Thyroid gland (tissue), 4 donors: ENCODE results near the gene DMD. TPM values are rescaled to one million over a fixed set of nuclear protein-coding genes. Genes with fewer than 3 reads are reported as not detected.

ENCODE experiments used
- DNase-seq, 2 donors: peaks; one replicate each; pipeline ENCODE4 v3.0.0-alpha.2; 2019
- H3K27ac ChIP-seq, 3 donors: fragments of 200-600 bp; sonication (generic); 1 replicate in 2 of 3; 2 replicates in 1 of 3; pipeline ENCODE4 v1.5.1; 2016 to 2019; ENCODE audit warnings: mild to moderate bottlenecking in 1 of 3, moderate library complexity in 1 of 3
- H3K27me3 ChIP-seq: fragments of 200-600 bp; sonication (generic); one replicate; pipeline ENCODE4 v1.5.1; 2019
- H3K36me3 ChIP-seq, 2 donors: fragments of 200-600 bp; sonication (generic); one replicate each; pipeline ENCODE4 v1.5.1; 2016 to 2019
- H3K4me1 ChIP-seq, 2 donors: fragments of 200-600 bp; sonication (generic); one replicate each; pipeline ENCODE4 v1.5.1; 2017 to 2019
- H3K4me3 ChIP-seq, 3 donors: fragments of 200-600 bp; sonication (generic); replicated peaks in 1 of 3; 1 replicate in 2 of 3; 2 replicates in 1 of 3; pipeline ENCODE4 v1.5.1; 2016; ENCODE audit warnings: mild to moderate bottlenecking in 1 of 3
- H3K9me3 ChIP-seq: fragments of 200-600 bp; sonication (generic); one replicate; pipeline ENCODE4 v1.5.1; 2017
- POLR2A ChIP-seq, 2 donors: fragments of 450-650 bp; IDR thresholded peaks; one replicate each; pipeline ENCODE4 v1.6.1; 2017; ENCODE audit warnings: antibody characterized with exemption in 2 of 2, mild to moderate bottlenecking in 2 of 2, moderate library complexity in 1 of 2
- WGBS, 2 donors: methylation state at CpG; one replicate each; pipeline ENCODE4 v1.1.5; 2017; 5-methylcytosine and 5-hydroxymethylcytosine counted together
- intact Hi-C: fragments of 100-400 bp; cut with DNase I; formaldehyde crosslinking; loops from one replicate; pipeline ENCODE4 v1.15.1; 2023
- total RNA-seq, 4 donors: library from RNA; depleted of rRNA; stranded (reverse); fragments of >200 nt; gene quantifications; one replicate each; pipeline ENCODE4 v1.2.3, GENCODE V29; 2016
- TF ChIP-seq, protein P1 (sequence below), 6 experiments: fragments of 200-600 bp in 3 of 6; fragments of 450-650 bp in 3 of 6; sonication (generic) in 3 of 6; IDR thresholded peaks; one replicate each; pipeline ENCODE4 v1.5.1; 2016 to 2019; ENCODE audit warnings: antibody characterized with exemption in 6 of 6, mild to moderate bottlenecking in 2 of 6, inconsistent platforms in 1 of 6, moderate library complexity in 1 of 6

The DMD gene
- total RNA-seq, 4 donors from 2014 or later = 16.5 to 24.0 (median 21.7) TPM

DNA sequence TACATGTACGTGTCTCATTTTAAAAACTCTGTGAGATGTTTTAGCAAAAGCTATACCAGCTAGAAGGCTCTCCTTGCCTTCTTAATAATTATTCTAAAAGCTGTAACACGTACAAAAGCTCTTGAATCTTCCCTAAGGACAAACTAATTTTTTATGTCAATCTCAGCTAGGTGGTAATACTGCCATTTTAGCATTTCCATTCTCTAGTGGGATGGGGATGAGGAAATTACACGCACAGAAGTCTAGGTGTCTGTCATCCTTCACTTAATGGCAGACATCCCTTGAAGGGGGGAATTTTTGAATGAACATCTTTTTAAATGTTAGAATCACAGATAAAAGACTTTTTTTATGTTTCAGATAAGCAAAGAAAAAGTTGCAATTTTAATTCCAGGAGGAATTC is 569.1 kb downstream of the DMD start:
- WGBS, 2 donors = 83 to 84% methylated on average over 3 of the region's 3 CpGs
- no peaks in the 10 kb centered on the region for H3K36me3 ChIP-seq
- H3K27ac ChIP-seq = no peak overlapping the region
- no peaks in the 10 kb centered on the region for H3K4me1 ChIP-seq
- DNase-seq = no peak
- no peak overlapping the region for H3K4me3 ChIP-seq
- no peak for TF ChIP-seq POLR2A (IDR thresholded peaks at IDR 0.05)
- TF ChIP-seq, protein P1, sequence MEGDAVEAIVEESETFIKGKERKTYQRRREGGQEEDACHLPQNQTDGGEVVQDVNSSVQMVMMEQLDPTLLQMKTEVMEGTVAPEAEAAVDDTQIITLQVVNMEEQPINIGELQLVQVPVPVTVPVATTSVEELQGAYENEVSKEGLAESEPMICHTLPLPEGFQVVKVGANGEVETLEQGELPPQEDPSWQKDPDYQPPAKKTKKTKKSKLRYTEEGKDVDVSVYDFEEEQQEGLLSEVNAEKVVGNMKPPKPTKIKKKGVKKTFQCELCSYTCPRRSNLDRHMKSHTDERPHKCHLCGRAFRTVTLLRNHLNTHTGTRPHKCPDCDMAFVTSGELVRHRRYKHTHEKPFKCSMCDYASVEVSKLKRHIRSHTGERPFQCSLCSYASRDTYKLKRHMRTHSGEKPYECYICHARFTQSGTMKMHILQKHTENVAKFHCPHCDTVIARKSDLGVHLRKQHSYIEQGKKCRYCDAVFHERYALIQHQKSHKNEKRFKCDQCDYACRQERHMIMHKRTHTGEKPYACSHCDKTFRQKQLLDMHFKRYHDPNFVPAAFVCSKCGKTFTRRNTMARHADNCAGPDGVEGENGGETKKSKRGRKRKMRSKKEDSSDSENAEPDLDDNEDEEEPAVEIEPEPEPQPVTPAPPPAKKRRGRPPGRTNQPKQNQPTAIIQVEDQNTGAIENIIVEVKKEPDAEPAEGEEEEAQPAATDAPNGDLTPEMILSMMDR (IDR thresholded peaks at IDR 0.05) = no peak
- intact Hi-C loops = no loop called here
- H3K9me3 ChIP-seq = no peaks in the 10 kb centered on the region
- no peaks in the 10 kb centered on the region for H3K27me3 ChIP-seq

DNA sequence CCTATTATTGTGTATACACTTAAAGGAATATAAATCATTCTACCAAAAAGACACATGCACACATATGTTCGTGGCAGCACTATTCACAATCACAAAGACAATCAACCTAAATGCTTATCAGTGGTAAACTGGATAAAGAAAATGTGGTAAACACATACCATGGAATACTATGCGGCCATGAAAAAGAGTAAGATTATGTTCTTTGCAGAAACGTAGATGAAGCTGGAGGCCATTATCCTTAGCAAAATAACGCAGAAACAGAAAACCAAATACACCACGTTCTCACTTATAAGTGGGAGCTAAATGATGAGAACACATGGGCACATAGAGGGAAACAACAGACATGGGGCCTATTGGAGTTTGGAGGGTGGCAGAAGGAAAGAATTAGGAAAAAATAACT is 593.2 kb downstream of the DMD start:
- H3K36me3 ChIP-seq = no peaks in the 10 kb centered on the region
- H3K9me3 ChIP-seq = no peaks in the 10 kb centered on the region
- no peak overlapping the region for H3K27ac ChIP-seq
- TF ChIP-seq, protein P1 (IDR thresholded peaks at IDR 0.05) = no peak
- TF ChIP-seq POLR2A (IDR thresholded peaks at IDR 0.05) = no peak
- 88 to 92% methylated on average over 5 of the region's 5 CpGs for WGBS, 2 donors
- H3K4me1 ChIP-seq = no peaks in the 10 kb centered on the region
- intact Hi-C loops = no loop called here
- no peak for DNase-seq
- no peak overlapping the region for H3K4me3 ChIP-seq
- no peaks in the 10 kb centered on the region for H3K27me3 ChIP-seq

DNA sequence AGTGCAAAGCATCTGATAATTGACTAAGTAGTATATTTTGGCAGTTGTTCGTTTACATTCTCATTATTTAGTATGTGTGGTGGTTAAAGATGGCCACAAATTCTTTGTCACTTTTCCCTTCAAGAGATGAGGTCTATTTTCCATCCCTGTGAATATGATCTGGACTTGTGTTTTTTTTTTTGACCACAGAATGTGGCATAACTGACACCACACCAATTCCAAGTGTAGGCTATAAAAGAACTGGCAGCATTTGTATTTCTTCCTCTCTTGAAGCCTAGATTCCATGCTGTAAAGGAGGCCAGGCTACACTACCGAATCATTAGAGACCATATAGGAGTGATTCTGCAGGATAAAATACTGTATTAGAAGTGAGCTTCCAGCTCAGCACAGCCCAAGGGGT is 596.6 kb downstream of the DMD start:
- Histone ChIP-seq H3K4me3 (no peak overlapping the region), H3K9me3 (no peaks in the 10 kb centered on the region), H3K36me3 (no peaks in the 10 kb centered on the region), H3K27me3 (no peaks in the 10 kb centered on the region), H3K27ac (no peak overlapping the region), H3K4me1 (no peaks in the 10 kb centered on the region)
- intact Hi-C loops = no loop called here
- DNase-seq = no peak
- WGBS, 2 donors = 83 to 95% methylated on average over 2 of the region's 2 CpGs
- TF ChIP-seq, protein P1 (IDR thresholded peaks at IDR 0.05) = no peak
- TF ChIP-seq POLR2A (IDR thresholded peaks at IDR 0.05) = no peak

DNA sequence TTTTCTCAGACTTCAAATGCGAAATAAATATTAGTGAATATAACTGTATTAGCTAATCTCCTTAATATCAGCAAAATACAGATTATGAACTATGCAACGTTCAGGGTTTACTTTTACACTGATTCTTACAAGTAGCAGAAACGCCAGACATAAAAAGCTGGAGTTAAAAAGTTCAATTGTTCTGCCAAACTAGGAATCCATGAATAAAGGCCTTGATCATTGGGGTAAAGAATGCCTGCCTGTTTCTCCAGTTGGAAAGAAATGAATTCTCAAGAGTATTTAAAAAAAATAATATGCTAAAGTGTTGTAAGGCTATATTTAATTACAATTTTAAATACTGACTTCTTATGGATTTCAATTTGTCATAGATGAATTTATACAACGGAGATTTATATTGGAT is 612.2 kb downstream of the DMD start:
- H3K4me1 ChIP-seq = peaks cover 13 to 18% of the 10 kb centered on the region in 2 donors
- no peak for TF ChIP-seq POLR2A (IDR thresholded peaks at IDR 0.05)
- TF ChIP-seq, protein P1 (IDR thresholded peaks at IDR 0.05) = no peak
- intact Hi-C loops = no loop called here
- no peaks in the 10 kb centered on the region for H3K36me3 ChIP-seq
- 47 to 54% methylated on average over 4 of the region's 4 CpGs for WGBS, 2 donors
- no peak for DNase-seq
- H3K4me3 ChIP-seq = no peak overlapping the region
- no peaks in the 10 kb centered on the region for H3K27me3 ChIP-seq
- no peaks in the 10 kb centered on the region for H3K9me3 ChIP-seq
- H3K27ac ChIP-seq = peak overlapping the region in 1 of 3 donors; percentile 10

DNA sequence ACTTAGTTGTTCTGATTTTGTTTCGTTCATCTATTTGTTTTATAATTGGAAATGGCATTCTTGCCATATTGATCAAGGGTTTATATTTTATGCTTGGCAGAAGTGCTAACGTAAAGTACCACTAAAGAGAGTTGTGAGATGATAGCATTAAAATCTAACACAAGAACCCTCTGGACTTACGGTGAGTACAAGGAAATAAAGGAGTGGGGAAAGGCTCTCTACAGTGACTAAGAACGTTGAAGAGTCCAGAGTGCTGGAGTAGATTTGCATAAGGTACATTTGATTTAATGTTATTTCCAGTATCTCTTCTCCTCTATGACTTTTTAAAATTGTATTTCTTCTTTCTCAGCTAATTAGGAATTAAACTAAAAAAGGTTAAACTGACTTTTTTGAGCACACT is 612.6 kb downstream of the DMD start:
- intact Hi-C loops = no loop called here
- DNase-seq = no peak
- Histone ChIP-seq H3K27ac (peak overlapping the region in 1 of 3 donors; percentile 10), H3K4me1 (peaks cover 13 to 18% of the 10 kb centered on the region in 2 donors), H3K4me3 (no peak overlapping the region), H3K27me3 (no peaks in the 10 kb centered on the region), H3K9me3 (no peaks in the 10 kb centered on the region), H3K36me3 (no peaks in the 10 kb centered on the region)
- WGBS, 2 donors = 58 to 69% methylated on average over 4 of the region's 4 CpGs
- TF ChIP-seq, protein P1 (IDR thresholded peaks at IDR 0.05) = no peak
- no peak for TF ChIP-seq POLR2A (IDR thresholded peaks at IDR 0.05)
